Cardiac muscle cell (in vitro differentiated cells and primary cell): ENCODE results near the gene SEL1L2. TPM values are rescaled to one million over a fixed set of nuclear protein-coding genes. Genes with fewer than 3 reads are reported as not detected.

Experiments used
- DNase-seq, 2 donors: peaks; one replicate each; pipeline versions ENCODE4 v3.0.0 to v3.0.0-alpha.2; 2010 to 2017; ENCODE audit warnings: low read depth in 1 of 2, low spot score in 1 of 2
- H3K27ac ChIP-seq: fragments of 200-600 bp; sonication (generic); 2 replicates; pipeline ENCODE4 v1.5.1; 2016
- H3K27me3 ChIP-seq: fragments of 200-600 bp; sonication (generic); 2 replicates; pipeline ENCODE4 v1.6.0; 2016; ENCODE audit warnings: control low read depth
- H3K36me3 ChIP-seq: fragments of 200-600 bp; sonication (generic); 2 replicates; pipeline ENCODE4 v1.5.1; 2016; ENCODE audit warnings: control low read depth
- H3K4me1 ChIP-seq: fragments of 200-600 bp; sonication (generic); 2 replicates; pipeline ENCODE4 v1.8.1; 2017; ENCODE audit warnings: low read depth, mild to moderate bottlenecking, mixed run types
- H3K4me3 ChIP-seq: fragments of 200-600 bp; sonication (generic); 2 replicates; pipeline ENCODE4 v1.5.1; 2016; ENCODE audit warnings: mild to moderate bottlenecking
- H3K9me3 ChIP-seq: fragments of 200-600 bp; sonication (generic); 2 replicates; pipeline ENCODE4 v1.5.1; 2017; ENCODE audit warnings: low read depth, mild to moderate bottlenecking, control low read depth
- polyA plus RNA-seq: library from polyadenylated mRNA; unstranded; fragments of >200 nt; fragmentation: Nextera tagmentation; extraction: Ambion mirVana; gene quantifications from 2 replicates; pipeline ENCODE4 v1.2.1, GENCODE V29; 2016
- total RNA-seq: library from RNA; depleted of rRNA; stranded (reverse); fragments of >200 nt; gene quantifications from 2 replicates; pipeline ENCODE4 v1.2.3, GENCODE V29; 2016
- TF ChIP-seq, protein P1 (sequence below): IDR thresholded peaks from 2 replicates; pipeline ENCODE4 v1.5.1; 2012; ENCODE audit warnings: low read depth, mild to moderate bottlenecking, low read length

Gene SEL1L2
- total and polyA plus RNA-seq, 2 experiments from 2014 or later, result not detected

DNA sequence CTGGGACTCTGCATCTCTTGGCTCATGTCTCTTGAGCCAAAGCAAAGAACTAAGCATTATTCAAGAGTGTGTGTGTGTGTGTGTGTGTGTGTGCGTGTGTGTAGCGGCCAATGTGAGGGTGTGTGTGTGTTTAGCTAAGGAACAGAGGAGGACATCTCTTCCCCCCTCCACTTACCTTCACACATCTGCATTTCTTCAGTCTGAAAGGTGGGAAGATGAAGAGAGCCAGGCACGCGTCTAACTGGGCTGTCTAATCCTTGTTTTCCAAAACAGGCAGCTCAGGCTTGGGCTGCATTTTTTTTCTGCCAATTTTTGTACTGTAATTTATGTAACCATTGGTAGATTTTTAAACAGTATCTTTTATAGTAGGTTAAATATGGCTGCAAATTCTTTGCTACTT, 146.1 kb downstream of the SEL1L2 start:
- Histone ChIP-seq H3K36me3 (no peaks in the 10 kb centered on the region), H3K9me3 (no peaks in the 10 kb centered on the region), H3K27me3 (peaks cover 4% of the 10 kb centered on the region), H3K27ac (no peak overlapping the region), H3K4me1 (no peaks in the 10 kb centered on the region), H3K4me3 (no peak overlapping the region)
- TF ChIP-seq, protein P1, sequence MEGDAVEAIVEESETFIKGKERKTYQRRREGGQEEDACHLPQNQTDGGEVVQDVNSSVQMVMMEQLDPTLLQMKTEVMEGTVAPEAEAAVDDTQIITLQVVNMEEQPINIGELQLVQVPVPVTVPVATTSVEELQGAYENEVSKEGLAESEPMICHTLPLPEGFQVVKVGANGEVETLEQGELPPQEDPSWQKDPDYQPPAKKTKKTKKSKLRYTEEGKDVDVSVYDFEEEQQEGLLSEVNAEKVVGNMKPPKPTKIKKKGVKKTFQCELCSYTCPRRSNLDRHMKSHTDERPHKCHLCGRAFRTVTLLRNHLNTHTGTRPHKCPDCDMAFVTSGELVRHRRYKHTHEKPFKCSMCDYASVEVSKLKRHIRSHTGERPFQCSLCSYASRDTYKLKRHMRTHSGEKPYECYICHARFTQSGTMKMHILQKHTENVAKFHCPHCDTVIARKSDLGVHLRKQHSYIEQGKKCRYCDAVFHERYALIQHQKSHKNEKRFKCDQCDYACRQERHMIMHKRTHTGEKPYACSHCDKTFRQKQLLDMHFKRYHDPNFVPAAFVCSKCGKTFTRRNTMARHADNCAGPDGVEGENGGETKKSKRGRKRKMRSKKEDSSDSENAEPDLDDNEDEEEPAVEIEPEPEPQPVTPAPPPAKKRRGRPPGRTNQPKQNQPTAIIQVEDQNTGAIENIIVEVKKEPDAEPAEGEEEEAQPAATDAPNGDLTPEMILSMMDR, result no peak
- DNase-seq, result no peak

DNA sequence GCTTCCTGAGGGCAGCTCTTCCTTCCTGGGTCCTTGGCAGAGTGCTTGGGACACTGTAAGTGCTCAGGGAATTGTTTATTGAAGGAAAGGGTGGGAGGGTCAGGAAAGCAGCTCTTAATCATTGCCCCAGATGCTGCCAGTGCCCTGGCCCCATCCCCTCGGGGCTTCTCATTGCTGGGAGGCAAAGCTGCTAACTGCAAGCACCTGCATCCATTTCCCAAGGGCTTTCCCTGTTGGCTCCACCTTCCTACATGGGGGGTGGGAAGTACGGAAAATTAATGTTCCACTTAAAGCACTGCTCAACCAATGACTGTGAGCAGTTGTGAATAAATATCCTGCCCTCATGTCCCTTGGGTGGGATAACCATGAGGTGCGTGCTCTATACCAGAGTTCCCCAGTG, 149.2 kb downstream of the SEL1L2 start:
- TF ChIP-seq, protein P1, result no peak
- DNase-seq, result no peak
- Histone ChIP-seq H3K9me3 (no peaks in the 10 kb centered on the region), H3K4me3 (no peak overlapping the region), H3K4me1 (no peaks in the 10 kb centered on the region), H3K27me3 (peaks cover 4% of the 10 kb centered on the region), H3K36me3 (no peaks in the 10 kb centered on the region), H3K27ac (no peak overlapping the region)

DNA sequence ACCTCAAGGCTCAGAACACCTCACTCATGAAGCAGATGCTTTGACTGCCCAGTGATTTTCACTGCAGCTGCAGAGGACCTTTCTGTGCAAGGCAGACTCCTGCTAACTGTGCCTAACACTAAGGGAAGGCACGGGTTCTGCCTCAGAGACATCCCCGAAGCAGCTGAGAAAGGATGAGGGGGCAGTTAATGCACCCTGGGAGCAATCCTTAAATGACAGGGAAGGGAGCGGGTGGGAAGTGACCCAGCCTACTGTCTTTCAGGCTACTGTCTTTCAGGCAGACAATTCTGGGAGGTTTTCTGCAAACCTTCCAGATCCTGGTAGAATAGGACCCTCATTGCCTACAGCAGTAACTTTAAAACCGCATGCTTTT, 150.3 kb downstream of the SEL1L2 start:
- no peak for DNase-seq
- Histone ChIP-seq H3K4me1 (no peaks in the 10 kb centered on the region), H3K27ac (no peak overlapping the region), H3K9me3 (no peaks in the 10 kb centered on the region), H3K4me3 (no peak overlapping the region), H3K36me3 (no peaks in the 10 kb centered on the region), H3K27me3 (peaks cover 4% of the 10 kb centered on the region)
- TF ChIP-seq, protein P1, result no peak

DNA sequence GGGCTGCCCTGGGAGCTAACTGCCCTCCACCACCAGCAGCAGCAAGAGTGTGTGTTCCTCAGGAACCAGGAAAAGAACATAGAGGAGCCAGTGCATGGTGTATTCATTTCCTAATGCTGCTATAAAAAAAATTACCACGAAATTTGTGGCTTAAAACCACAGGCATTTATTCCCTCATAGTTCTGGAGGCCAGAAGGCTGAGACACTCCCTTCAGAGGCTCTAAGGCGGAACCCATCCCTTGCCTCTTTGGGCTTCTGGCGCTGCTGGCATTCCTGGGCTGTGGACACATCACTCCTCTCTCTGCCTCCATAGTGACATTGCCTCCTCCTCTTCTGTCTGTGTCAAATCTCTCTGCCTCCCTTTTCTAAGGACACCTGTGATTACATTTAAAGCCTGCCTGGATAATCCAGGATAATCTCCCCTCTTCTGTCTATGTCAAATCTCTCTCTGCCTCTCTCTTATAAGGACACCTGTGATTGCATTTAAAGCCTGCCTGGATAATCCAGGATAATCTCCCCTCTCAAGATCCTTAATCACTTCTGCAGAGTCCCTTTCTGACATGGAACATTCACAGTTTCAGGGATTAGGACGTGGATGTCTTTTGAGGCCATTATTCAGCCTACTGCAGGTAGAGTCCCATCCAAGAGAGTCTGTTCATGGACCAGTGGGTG, 150.9 kb downstream of the SEL1L2 start:
- H3K4me3 ChIP-seq, result no peak overlapping the region
- no peaks in the 10 kb centered on the region for H3K36me3 ChIP-seq
- peak in 1 of 2 donors; percentile 26 for DNase-seq

DNA sequence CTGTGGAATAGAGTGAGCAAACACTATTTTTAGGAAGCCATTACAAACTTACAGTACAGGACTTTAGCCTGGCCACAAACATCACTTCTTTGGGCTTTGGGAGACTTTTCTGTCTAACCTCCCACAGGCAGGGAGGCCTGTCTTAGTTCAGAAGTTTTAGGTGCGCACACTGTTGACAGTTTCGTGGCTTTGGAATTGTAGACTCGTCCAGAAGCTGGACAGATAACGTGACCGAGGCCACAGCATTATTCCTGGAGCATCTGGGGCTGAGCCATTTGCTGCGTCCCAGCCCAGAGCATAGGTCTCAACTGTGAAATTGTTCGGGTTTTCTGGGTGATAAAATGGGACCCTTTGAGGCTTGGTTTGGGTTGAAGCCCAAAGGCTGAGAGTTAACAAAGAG, 151.8 kb downstream of the SEL1L2 start:
- H3K4me1 ChIP-seq, result no peaks in the 10 kb centered on the region
- H3K27ac ChIP-seq, result no peak overlapping the region
- no peak for DNase-seq
- no peaks in the 10 kb centered on the region for H3K36me3 ChIP-seq
- no peak overlapping the region for H3K4me3 ChIP-seq
- TF ChIP-seq, protein P1, result no peak
- H3K9me3 ChIP-seq, result no peaks in the 10 kb centered on the region
- H3K27me3 ChIP-seq, result peaks cover 4% of the 10 kb centered on the region

More for the DNA sequence above, 150.9 kb downstream of the SEL1L2 start:
- Histone ChIP-seq H3K4me1 (no peaks in the 10 kb centered on the region), H3K9me3 (no peaks in the 10 kb centered on the region), H3K27me3 (peaks cover 4% of the 10 kb centered on the region), H3K27ac (no peak overlapping the region)
- TF ChIP-seq, protein P1, result no peak
